Measurements from ENCODE around the gene TUBGCP2.

The TUBGCP2 gene

DNA sequence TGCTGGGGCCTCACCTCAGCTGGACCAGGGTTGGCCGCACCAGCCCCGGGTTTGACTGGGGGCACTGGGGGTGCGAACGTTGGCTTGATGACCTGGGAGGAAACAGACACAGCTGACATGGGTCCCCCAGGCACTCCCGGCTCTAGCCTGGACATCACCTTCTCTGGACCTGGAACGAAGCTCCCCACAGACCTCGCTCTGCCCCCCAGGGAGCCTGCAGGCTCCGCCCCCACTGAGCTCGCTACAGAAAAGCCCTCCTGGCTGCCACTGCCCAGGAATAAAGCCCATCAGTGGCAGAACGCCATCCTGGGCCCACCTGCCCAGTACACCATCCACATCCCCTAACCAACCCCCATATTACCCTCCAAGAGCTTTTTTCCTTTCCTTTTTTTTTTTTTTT is 45.0 kb downstream of the TUBGCP2 start:
- DNase-seq (ENCODE audit: low spot score) = no peak

DNA sequence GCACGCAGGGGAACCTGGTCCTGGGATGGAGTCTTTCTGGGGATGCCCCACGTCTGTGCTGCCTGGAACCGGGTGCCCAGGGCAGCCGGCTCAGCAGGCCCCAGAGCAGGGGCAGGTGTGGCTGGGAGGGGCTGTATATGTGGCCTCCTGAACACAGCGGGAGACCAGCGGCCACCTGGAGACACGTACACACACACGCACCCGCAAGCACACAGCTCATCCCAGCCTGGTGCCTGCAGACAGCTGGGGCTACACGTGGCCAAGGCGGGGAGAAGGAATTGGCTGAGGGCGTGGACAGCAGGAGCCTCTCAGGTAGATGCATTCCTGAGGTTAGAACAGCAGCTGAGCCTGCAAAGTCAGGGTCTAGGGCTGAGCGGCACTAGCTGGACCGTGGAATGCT is 46.0 kb downstream of the TUBGCP2 start:
- no peak for DNase-seq (ENCODE audit: low spot score)

- DNase-seq (ENCODE audit: low spot score) = peak; percentile 76
Measured at GRCh38 chr10:133261726-133262325, 46.8 kb downstream of the TUBGCP2 start.

DNA sequence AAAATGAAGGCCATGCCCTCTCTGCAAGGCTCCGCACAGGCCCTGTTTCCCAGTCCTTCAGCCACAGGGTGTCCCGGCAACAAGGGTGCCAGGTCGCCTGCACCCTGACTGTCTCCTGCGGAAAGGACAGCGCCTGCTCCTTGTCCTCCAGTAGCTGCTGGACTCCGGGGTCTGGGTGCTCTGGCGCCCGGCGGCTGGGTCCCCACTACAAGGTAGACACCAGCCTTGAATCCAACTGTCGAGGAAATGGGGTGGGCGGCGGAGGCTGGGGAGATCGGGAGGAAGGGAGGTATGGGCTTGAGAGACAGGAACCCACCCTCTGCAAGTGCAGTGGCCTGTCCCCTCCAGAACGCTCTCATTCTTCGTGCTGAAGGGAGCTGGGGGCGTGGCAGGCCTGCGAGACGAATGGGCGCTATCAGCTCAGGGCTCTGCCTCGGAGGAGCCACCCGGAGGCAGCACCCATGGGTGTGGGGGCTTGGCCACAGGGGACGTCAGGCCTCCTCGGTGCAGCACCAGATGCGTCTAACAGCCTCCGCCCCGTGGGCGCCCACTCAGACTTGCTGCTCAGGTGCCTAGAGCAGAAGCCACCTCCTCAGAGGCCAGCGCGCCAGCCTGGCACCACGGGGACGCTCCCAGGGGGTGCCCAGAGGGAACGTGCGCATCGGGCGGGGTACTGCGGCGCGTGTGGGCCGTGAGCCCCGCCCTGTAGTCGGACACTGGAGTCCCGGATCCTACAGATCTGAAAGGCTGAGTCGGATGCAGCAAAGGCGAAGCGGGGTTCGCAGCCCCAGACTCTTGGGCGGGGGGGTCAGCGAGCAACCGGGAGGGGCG is 47.6 kb downstream of the TUBGCP2 start:
- DNase-seq (ENCODE audit: low spot score) = peak; percentile 48

DNA sequence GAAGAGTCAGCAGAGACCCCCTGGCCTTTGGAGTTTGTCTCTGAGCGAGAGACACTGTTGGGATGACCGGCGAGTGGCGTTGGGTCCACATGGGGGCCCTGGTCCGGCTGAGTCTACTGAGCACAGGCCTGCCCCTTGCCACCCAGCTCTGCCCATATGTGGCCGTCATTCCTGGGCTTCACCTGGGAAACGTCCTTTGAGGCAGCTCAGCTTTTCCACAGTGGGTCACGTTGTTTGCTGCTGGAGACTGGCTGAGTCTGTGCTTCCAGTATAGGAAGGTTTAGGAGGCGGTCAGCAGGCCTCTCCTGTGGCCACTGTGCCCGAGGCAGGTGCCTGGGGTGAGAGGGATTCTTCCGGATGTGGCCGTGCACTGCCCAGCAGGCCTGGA is 49.1 kb downstream of the TUBGCP2 start:
- no peak for DNase-seq (ENCODE audit: low spot score)

DNA sequence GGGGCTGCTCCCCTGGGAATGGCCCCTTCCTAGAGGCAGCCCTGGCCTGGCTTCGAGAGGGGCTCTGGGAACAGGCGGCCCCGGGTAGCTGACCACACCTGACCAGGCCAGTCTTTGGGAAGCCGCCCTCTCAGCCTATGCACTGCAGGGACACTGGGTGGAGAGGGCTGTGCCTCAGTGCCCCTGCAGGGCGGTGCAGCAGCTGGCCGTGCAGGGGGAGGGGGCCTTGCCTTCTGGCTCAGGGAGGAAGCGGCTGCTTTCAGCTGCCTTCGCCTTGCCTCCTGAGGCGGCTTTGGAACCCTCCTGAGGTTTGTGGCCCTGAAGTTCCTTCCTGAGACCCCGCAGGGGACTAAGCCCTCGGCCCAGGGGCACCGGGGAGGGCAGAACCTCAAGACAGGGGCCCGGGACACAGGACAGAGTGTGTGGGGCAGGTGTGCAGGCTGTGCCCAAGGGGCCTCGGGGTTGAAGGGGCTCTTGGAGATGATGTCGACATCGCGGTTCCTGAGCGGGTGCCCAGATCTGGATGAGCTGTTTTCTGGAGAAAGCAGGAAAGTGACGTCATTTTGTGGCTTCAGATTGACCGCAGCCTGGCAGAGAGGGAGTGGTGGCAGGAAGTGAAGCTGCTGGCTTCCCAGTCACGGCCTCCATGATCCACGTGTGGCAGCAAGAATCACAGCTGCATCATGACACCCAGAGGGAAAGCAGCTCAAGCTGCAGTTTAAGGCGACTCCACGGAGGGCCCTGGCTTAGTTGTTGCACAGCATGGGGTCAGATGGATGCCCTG is 49.7 kb downstream of the TUBGCP2 start:
- peak; percentile 58 for DNase-seq (ENCODE audit: low spot score)

GRCh38 chr10:133258066-133258817 is 50.4 kb downstream of the TUBGCP2 start:
- no peak for DNase-seq (ENCODE audit: low spot score)

DNA sequence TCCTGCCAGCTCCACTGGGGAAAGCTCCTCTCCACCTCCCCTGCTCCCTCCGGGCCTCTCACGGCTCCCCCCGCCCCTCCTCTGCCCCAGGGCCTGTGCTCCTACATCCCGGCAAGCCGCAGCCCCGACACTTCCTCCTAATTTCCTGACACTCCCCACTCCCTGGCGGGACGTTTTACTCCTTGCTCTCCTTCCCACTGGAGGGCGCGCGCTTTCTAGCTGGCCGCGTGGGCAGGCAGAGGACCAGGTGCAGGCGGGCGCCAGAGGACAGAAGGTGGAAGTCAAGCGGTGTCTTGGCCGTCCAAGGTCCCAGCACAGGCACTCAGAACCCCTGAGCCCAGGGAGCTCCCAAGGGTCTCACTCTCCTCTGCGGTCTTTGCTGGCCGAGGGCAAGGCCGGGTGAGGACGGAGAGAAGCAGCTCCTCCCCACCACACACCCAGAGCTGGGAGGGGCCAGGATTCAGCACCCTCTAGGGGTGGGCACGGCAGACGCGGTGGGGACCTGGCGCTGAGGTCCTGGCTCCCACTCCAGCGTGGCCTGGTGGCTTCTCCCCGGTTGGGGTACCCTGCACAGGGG is 51.1 kb downstream of the TUBGCP2 start:
- no peak for DNase-seq (ENCODE audit: low spot score)

DNA sequence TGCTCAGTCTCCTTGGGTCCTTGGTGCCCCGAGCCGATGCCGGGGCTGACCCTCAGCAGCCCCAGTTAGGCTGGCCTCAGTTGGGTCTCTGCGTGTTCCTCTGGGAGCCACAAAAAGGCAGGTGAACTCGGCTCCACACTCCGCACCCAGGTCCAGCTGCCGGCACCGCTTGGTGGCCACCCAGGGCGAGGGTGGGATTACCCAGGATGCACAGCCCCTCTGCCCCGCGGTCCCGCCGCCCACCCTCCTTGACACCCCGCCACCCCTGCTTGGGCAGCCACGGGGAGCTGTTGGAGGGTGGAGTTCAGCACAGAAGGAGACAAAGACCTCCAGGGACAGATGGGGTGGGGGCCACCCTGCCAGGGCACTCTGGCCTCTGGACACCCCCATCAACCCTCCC is 53.3 kb downstream of the TUBGCP2 start:
- no peak for DNase-seq (ENCODE audit: low spot score)

DNA sequence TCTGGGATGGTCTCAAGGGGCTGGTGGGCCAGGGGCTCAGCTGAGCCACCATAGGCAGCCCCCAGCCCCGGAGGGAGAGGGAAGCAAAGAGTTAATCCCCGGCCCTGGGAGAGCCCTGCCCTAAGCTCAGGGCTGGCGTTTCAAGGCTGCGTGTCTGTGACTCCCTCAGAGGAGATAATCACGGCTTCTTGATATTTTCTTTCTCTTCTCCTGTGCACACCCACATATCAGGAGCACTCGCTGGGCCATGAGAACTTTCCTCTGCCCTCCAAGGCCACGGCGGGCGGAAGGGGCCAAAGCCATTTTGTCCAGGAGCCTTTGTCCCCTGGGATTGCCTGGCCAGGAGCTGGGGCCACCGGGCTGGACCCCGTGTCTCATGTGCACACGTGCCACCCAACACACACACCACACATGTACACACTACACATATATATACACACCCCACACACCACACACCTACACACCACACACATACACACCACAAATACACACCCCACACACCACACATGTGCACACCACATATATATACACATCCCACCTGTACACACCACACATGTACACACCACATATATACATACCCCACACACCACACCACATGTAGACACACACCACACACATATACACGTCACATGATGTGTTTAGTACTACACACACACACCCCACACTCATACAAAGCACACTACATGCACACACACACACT is 54.1 kb downstream of the TUBGCP2 start:
- no peak for DNase-seq (ENCODE audit: low spot score)

GRCh38 chr10:133253361-133253955 is 55.2 kb downstream of the TUBGCP2 start:
- DNase-seq (ENCODE audit: low spot score) = no peak

- DNase-seq (ENCODE audit: low spot score) = no peak
Measured at GRCh38 chr10:133252223-133252552, 56.5 kb downstream of the TUBGCP2 start.

DNA sequence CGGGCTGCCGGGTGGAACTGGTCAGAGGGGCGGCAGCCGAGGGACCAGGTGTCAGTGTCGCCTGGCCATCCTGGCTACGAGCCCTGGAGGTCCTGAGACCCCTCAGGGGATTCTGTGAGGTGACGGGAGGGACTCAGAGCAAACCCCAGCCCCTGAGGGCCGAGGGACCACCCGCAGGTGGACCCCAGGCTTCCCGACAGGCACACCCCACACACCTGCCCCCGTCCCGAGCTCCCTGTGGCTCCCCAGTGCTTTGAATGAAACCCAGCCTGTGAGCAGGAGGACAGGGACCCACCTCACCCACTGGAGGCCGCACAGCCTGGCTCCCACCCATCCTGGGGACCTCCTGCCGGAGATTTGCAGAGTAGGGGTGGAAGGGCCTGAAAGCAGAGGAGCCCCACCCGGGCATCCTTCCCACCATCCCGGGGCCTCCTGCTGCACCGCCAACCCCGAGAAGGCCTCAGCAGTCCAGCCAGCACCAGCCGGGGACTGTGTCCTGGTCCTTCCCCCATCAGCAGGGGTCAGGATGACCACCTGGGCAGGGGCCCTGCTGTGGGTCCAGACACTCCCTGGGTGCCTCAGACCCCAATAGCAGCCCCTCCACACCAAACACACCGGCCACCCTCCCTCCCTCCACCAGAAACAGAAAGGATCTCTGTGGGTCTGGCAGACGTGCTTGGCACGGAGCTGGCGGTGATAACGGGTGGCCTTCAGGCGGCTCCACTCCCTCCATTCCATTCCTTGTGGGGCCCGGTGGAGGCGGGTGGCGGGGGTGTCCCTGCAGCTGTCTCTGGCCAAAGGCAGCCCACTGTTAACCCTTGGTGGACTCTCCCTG is 57.1 kb downstream of the TUBGCP2 start:
- DNase-seq (ENCODE audit: low spot score) = no peak

GRCh38 chr10:133249975-133250754 is 58.5 kb downstream of the TUBGCP2 start:
- DNase-seq (ENCODE audit: low spot score) = no peak

DNA sequence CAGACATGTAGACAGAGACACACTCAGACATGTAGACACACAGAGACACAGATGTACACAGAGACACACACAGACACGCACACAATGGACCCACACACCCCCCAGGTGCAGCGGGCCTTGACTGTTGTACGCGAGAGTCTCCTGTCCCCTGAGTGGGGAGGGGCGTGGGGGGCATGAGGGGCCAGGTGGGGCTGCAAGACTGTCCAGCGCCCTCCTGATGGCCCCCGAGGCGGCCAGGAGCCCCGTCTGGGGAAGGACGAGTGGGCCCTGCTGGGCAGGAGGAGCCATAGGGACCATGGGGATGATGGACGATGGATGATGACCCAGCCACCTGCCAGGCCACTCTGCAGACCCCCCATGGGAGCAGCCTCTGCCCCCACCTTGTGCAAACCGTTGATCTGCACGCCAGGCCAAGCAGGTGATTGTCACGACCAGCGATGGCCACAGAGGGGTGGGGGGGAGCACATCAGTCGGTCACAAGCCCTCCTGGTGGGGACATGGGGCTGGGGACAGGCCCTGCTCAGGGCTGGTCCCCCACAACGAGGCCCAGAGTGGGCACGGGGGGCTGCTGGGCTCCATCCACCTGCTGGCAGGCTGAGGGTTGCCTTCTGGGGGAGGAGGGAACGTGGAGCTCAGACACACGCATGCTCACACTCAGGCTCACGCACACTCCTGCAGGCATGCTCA is 59.4 kb downstream of the TUBGCP2 start:
- DNase-seq (ENCODE audit: low spot score) = no peak

- DNase-seq (ENCODE audit: low spot score) = no peak
Measured at GRCh38 chr10:133248334-133248715, 60.3 kb downstream of the TUBGCP2 start.

- no peak for DNase-seq (ENCODE audit: low spot score)
Measured at GRCh38 chr10:133247681-133248333, 60.9 kb downstream of the TUBGCP2 start.

DNA sequence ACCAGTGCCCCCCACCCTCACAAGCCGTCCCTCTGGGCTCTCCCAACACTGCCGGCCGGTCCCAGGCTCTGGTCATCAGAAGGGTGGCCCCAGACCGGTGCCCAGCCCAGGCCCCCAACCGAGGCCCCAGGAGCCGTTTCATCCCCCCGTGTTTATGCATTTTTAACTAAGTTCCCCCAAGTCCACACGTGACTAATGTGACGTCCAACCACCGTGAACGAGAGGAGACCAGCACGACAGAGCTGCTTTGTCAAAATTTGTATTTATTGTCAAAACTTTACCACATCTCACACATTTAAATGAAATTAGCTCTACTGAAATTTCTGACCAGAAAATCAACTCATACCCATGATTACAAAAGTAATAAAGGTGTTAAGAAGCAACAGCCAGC is 62.4 kb downstream of the TUBGCP2 start:
- no peak for DNase-seq (ENCODE audit: low spot score)

Measured in globus pallidus (tissue), 1 donor.